ENCODE results near the gene TMOD4. TPM values are rescaled to one million over a fixed set of nuclear protein-coding genes. Genes with fewer than 3 reads are reported as not detected.

The TMOD4 gene
- total and polyA plus RNA-seq, 9 of the 15 experiments (the other 6 are each of a cell fraction or from before 2014, with no cell fraction given), result 0.18 to 1.8 (median 1.1) TPM; not detected in 1

GRCh38 chr1:151165738-151166504 is 9.9 kb downstream of the TMOD4 start, which contains the start of the genes LYSMD1 and SCNM1 (continued):
- peak; percentile 56 to 99 for TF ChIP-seq AFF1 (IDR thresholded peaks at IDR 0.05; ENCODE audit: low read depth in 1 of 2, partially characterized antibody in 2 of 2)
- TF ChIP-seq MXI1 (IDR thresholded peaks at IDR 0.05; ENCODE audit: low read depth, low read length), result peak; percentile 39; the same call in 1 of the 2 replicates
- TF ChIP-seq MLX (CRISPR knock-in tag; conservative IDR thresholded peaks at IDR 0.05), result no peak
- TF ChIP-seq L3MBTL2 (IDR thresholded peaks at IDR 0.05), result peak; percentile 65
- TF ChIP-seq CREM (IDR thresholded peaks at IDR 0.05; ENCODE audit: low read depth), result peak; percentile 96
- TF ChIP-seq ZNF584 (CRISPR knock-in tag; IDR thresholded peaks at IDR 0.05; ENCODE audit: low read depth), result peak; percentile 81; the same call in 1 of the 2 replicates
- no peak for TF ChIP-seq ZNF445 (CRISPR knock-in tag; IDR thresholded peaks at IDR 0.05; ENCODE audit: low read depth)
- TF ChIP-seq SAFB2 (IDR thresholded peaks at IDR 0.05; ENCODE audit: borderline replicate concordance, low read depth, low read length, severe bottlenecking), result no peak
- TF ChIP-seq NR3C1 (CRISPR knock-in tag; IDR thresholded peaks at IDR 0.05), result no peak
- TF ChIP-seq THRAP3 (IDR thresholded peaks at IDR 0.05; ENCODE audit: borderline replicate concordance), result no peak
- no peak; the same call in 1 of the 2 replicates for TF ChIP-seq HDAC2 (IDR thresholded peaks at IDR 0.05)
- TF ChIP-seq SIN3A (IDR thresholded peaks at IDR 0.05; ENCODE audit: borderline replicate concordance in 2 of 2, control insufficient read depth in 1 of 2, low read depth in 2 of 2, low read length in 2 of 2), result peak; percentile 5 to 92; a peak in 3 of 4 replicates
- peak; percentile 86 for TF ChIP-seq SP1 (CRISPR knock-in tag; IDR thresholded peaks at IDR 0.05)
- peak; percentile 87 for TF ChIP-seq DIDO1 (tag; IDR thresholded peaks at IDR 0.05; ENCODE audit: low read depth)
